GM18517 (cell line): ENCODE measurements around the gene HSPG2.

Source experiments
- ATAC-seq: cut with Tn5 transposase; IDR thresholded peaks from one replicate; pipeline ENCODE4 v1.9.1; 2021; ENCODE audit warnings: mild to moderate bottlenecking, moderate library complexity; ENCODE audit not compliant: unreplicated experiment

The HSPG2 gene

DNA sequence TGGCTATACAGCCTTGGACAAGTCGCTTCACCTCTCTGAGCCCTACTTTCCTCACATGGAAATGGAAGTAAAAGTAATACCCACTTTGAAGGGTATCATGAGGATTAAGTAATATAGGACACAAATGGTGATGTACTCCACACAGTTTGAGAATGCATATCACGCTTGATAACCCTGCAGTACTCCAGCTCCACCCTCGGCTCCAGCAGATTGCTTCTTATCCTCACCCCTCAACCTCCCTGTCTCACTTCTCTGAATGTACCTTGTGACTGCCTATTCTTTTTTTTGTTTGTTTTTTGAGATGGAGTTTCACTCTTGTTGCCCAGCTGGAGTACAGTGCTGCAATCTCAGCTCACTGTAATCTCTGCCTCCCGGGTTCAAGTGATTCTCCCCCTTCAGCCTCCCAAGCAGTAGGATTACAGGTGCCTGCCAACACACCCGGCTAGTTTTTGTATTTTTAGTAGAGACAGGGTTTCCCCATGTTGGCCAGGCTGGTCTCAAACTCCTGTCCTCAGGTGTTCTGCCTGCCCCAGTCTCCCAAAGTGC lies 69.6 kb downstream of the HSPG2 start:
- no peak for ATAC-seq

DNA sequence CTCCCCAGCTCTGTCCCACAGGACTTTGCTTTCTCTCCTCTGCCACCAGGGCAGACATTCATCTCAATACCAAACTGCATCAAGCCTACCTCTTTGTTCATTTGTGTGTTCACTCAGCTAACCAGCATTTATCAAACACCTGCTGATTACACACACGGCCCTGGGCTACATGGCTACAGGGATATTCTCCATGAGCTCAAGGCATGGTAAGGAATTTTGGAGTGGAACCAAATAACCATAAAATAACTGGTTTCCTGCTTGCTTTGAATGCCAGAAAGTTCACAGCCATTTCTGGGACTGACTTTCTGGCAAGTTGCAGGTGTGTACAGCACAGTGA lies 70.4 kb downstream of the HSPG2 start:
- peak; percentile 21 for ATAC-seq

GRCh38 chr1:21865943-21866706 lies 71.0 kb downstream of the HSPG2 start:
- peak; percentile 76 for ATAC-seq

DNA sequence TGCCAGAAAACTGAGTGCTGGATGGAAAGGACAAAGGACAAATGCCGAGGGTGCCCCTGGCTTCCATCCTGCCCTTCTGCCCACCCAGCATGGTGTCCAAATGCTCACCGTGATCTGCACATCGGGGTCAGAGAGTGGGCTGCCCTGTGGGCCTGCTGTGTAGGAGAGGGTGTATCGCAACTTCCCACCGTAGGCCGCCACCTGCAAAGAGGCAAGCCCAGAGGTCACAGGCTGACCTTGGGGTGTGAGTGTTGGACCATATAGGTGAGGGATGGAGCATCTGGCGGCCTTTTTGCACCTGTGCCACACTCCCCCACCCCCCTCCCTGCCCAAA lies 71.5 kb downstream of the HSPG2 start:
- ATAC-seq, result no peak

DNA sequence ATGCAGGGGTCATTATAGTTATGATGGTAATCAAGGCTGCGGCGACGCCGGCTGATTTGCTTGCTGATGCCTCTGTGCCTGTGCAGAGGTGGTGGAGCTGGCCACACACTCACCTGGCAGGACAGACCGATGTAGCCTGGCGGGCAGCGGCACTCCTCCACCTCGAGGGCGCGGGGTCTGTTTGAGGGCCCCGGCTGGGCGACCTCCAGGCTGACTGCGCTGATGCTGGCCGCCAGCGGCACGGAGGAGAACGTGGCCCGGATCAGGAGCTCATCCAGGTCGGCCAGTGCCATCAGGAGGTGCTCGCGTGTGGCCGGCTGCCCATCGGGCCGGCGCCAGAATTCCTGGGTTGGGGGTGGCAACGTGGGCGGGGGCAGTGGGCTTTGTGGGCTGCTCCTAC lies 72.4 kb downstream of the HSPG2 start:
- no peak for ATAC-seq

DNA sequence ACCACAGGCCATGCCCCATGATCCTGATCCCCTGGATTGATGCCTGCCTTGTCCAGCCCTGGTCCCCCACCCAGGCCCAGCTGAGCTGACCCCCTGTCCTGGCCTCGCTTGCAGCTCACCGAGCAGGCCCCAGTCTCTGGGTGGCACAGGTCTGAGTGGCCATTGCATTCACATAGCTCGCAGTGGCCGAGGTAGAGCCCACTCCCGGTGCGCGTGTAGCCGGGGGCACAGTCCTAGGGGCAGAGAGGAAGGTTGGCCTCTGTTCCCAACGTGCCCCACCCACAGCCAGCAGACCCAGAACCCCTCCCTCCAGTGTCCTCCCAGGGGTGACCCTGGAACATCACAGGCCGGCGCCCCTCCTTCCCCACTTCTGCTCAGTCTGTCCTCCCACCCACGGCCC lies 73.1 kb downstream of the HSPG2 start:
- ATAC-seq, result no peak

- no peak for ATAC-seq
Observed at GRCh38 chr1:21861602-21862429, 75.3 kb downstream of the HSPG2 start.

DNA sequence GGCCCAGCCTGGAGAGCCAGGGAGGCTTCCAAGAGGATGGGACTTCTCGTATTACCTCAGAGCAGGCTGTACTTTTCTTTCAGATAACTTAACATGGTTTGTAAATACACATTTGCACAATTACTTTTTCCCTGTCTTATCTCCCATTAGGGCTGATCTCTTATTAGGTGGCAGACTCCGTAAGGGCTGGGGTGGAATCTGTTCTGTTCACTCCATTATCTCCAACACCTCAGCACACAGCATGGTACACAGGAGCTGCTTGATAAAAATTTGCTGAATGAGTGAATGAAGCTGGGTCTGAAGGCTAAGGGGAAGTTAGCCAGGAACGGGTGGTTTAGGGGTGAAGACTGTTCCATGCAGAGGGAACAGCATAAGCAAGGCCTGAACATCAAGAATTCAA lies 76.1 kb downstream of the HSPG2 start:
- no peak for ATAC-seq

DNA sequence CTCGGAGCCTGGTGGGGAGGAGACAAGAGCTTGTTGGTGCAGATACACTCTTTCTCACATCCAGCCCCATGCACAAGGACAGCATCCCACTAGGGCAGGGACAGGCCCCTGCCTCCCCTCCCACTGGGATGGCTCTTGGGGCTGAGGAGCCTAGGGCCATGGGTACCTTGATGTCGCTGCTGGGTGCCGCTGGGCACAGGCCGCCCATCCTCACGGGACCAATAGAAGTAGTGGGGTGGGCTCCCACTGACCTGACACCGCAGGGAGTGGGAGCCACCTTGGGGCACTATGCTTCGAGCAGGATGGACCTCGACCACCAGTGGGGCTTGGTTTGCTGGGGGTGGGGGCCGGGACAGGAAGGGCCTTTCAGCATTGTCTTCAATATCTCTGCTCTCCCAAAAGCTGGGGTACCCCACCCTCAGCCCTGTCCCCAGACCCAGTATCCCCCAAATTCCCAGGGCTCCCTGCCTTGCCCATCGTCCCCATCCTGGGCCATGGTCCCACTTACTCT lies 77.4 kb downstream of the HSPG2 start:
- no peak for ATAC-seq

DNA sequence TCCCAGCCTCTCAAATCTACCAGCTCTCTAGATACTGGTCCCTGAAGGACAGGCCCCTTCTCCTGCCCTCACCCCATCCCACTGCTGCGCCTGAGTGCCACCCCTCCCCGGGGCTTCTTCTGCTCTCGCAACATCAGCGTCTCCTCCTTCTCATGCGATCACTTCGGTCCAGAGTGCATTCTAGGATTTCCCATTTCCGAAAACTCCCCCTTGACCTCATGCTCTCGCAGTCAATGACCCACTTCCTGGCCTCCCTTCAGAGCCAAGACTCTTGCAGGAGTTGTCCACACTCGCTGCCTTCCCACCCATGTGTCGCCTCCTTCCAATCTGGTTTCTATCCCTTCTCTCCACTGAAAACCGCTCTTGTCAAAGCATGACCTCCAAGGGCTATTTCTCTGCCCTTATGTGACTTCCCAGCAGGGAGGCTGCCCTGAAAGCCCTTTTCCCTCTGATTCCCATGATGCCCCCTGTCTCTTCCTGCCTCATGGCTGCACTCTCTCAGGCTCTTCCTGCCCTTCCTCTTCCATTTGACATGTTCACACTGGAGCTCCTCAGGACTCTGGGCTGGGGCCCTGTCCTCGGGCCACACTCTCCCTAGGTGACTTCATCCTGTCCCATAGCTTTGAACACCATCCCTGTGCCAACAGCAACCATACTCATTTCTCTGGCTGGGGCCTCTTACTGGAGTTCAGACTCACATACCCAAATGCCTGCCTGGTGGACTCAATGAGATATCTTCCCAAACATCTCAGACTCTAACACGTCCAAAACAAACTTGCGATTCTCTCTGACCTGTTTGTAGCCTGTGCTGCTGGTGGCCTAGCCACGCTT lies 79.1 kb downstream of the HSPG2 start:
- ATAC-seq, result no peak

DNA sequence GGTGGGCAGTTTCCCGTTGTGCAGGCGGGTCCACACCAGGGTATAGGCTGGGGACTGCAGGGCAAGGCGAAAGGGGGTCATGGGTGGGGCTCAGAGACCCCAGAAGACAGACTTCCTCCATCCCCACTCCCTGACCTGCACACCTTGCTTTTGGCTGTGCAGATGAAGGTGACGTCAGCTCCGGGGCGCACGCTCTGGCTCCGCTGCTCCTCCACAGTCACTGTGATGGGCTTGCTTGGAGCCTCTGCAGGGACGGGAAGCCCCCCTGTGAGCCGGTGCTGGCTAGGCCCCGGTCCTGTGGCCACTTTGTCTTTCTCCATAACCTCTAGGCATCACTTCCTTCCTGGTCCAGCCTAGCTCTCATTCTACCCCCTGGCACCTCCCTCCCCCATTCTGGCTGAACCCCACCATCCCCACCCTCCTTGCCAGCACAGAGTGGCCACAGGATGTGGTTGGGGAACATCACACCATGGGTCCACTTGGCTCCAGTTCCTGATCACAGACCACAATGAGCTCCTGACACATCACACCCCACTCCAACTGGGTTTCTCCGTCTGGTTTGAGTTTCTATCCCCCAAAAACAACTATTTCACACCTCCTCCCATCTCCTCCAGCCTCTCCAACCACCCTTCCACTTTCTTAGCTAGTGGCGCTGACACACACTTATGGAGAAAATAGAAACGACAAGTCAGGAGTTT lies 79.8 kb downstream of the HSPG2 start:
- no peak for ATAC-seq

DNA sequence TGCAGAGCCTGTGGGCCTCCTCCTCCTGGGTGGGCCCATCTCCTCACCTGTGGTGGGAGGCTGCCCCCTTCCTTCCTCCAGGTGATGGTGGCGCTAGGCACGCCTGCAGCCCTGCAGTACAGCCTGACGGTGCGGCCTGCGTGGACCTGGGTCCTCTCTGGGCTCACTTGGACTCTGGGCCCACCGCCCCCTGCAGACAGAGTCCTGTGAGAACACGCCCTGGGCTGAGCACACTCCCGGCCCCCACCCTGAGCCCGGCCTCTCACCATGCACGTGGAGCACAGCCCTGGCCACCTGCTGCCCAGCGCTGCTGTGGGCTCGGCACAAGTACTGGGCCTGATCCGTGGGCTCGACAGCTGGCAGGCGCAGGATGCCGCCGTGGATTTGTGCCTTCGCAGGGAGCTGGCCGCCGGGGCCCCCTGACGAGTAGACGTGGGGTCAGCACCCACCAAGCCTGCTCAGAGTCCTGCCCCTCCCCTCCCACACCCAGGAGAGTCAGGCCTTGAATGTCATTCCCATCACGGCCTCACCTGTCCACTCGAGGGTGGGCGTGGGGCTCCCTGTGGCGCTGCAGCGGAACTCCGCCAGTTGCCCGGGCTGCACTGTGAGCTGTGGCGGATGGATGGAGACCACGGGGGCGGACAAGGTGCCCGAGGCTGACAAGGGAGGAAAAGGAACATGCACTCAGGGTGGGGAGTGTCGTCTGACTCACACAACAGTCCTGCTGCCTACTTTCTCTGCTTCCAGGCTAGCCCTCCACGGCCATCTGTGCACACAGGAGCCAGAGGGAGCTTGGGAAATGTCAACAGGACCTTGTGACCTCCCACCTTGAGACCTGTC lies 81.6 kb downstream of the HSPG2 start:
- no peak for ATAC-seq

GRCh38 chr1:21854751-21855131 lies 82.4 kb downstream of the HSPG2 start:
- no peak for ATAC-seq

DNA sequence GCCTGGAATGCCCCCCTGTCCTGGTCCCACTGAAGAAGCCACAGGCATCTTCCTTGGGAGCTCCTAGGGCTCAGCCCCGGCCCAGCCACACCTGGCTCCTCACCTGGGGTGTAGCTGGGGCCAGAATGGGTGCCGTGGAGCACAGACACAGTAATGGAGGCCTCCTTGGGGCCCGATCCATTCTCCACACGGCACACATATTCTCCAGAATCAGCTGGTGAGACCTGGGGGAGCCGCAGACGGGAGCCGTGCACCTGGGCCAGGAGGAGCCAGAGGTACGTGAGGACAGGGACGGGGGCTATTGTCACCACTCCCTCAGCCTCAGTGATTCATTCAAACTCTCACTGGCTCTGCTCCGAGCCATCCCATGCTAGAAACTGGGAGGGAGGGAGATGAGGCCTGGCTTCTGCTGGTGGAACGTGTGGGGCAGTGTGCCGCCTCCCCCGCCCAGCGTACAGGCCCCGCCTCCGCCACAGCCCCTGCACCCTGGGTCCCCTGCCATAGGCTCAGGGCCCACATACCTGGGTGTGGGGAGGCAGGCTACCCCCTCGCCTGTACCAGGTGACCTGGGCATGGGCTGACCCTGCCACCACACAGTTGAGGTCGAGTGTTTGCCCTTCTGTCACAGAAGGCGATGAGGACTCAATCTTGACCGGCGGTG lies 82.9 kb downstream of the HSPG2 start:
- no peak for ATAC-seq

DNA sequence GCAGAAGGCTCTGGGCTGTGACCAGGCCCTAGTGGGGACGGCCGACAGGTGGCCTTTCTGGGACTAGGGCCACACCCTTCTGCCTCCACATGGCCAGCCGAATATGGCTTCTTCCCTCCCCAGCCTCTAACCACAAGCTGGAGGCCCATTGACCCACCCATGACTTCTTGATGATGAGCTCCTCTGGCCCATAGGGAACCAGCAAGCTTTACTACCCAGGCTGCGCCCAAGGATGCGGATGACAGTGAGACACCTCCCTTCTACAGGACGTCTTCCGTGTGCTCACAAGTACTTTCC lies 84.0 kb downstream of the HSPG2 start:
- no peak for ATAC-seq

DNA sequence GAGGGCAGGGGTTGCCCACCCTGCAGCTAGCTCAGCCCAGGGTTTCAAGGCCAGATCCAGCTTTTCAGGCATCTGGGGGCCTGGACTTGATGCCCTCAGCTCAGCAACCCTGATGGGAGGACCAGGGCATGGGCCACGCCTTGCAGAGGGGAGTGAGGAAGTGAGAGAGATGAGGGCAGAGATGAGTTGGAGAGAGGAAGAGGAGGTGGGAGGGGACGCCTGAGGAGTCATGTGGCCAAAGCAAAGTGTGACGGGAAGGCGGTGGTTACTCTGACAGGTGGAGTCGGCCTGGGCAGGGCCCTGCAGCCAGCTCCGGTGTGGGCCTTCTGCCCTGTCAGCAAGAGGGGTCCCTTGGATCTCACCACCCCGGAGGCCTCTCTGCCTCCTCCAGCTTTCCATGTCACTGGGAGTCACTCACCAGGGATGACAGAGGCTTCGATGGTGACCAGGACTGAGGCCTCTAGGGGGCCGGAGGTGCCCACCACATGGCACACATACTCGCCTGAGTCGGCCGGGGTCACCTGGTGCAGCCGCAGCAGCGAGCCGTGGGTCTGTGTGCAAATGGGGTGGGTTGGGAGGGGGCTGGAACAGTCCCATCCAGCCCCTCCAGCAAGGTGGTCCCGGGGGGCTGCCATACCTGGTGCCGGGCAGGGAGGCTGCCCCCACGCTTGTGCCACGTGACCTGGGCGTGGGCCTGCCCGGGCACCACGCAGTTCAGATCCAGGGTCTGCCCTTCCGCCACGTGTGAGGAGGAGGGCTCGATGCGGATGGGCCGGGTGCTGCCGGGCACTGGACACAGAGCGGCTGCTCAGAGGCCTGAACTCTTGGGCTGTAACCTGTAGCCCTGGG lies 84.6 kb downstream of the HSPG2 start:
- no peak for ATAC-seq

GRCh38 chr1:21851430-21852250 lies 85.5 kb downstream of the HSPG2 start:
- no peak for ATAC-seq
